COLO668 (cell line): Measurements from ENCODE around the gene LAT.

Source experiments
- DNase-seq: peaks from one replicate; lab custom pipeline; 2025; ENCODE audit not compliant: unreplicated experiment; lab: John Stamatoyannopoulos, UW

Gene LAT

DNA sequence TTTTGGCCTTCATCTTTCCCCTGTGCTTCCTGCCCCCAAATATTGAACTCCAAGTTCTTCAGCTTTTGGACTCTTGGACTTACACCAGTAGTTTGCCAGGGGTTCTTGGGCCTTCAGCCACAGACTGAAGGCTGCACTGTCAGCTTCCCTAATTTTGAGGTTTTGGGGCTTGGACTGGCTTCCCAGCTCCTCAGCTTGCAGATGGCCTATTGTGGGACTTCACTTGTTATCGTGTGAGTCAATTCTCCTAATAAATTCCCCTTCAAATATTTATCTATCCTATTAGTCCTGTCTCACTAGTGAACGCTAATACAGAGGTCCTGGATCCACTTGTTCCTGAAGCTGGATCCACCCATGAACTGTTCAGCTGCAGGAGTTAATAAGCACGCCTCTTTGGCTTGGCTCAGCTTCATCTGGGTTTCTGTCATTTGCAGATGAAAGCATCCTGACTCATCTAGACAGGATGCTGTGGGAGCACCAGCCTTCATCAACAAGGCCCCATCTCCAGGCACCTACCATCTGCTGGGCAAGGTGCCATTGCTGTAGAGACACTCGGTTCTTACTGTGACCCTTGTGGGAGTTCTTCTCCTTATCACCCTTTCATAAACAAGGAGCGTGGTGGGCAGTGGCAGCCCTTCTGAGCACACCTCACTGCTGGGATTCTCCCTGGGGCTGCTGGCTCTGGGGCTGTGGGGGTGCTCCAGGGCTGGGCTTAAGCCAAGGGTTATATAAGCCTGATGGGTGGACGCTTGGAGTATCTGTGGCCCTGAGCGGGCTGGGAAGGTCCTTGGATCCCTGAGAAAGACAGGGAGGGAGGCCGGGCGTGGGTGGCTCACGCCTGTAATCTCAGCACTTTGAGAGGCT, 23.1 kb downstream of the LAT start:
- DNase-seq = no peak

DNA sequence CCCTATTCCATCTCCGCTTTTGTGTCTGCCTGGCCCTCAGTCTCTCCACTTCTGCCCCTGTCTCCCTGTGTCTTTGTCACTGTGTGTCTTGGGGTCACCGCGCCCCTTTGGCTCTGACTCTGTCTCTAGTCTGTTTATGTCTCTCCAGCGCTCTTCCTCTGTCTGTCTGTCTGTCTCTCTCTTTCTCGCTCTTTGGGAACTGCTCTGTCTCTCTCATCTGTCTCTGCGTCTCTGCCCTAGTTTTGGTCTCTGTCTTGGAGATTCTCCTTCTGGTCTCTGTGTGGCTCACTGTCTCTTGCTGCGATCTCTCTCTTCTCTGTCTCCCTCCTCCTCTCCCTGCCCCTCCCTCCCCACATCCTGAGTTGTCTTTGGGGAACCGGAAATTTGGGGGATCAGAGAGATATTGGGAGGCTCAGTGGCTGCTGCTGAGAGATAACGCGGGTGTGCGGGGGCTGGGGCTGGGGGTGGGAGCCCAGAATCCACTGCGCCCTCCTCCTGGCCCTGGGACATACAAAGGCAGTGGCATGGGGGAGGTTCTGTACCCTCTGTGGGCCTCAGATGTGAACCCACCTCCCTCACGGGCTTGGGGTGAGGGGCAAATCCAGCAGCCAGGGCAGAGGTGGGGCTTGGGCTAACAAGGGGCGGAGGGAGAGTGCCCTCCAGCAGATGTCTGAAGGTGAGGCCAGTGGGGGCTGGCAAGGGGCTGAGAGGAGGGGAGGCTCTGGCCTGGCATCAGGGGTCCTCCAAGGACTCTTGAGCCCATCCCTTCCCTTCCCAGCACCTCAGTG, 24.4 kb downstream of the LAT start:
- no peak for DNase-seq

DNA sequence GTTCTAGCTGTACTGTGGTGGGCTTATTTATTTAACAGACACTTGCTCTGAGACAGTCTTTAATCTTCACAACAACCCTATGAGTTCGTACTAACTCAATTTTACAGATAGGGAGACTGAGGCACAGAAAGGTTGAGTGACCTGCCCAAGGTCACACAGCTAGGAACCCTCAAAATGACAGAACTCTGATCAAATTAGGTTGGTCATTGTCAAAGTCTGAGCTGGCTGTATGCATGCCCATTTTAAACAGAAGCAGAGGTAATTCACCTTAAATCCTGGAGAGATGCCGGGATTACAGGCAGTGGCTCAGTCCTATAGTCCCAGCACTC, 24.9 kb downstream of the LAT start:
- no peak for DNase-seq

DNA sequence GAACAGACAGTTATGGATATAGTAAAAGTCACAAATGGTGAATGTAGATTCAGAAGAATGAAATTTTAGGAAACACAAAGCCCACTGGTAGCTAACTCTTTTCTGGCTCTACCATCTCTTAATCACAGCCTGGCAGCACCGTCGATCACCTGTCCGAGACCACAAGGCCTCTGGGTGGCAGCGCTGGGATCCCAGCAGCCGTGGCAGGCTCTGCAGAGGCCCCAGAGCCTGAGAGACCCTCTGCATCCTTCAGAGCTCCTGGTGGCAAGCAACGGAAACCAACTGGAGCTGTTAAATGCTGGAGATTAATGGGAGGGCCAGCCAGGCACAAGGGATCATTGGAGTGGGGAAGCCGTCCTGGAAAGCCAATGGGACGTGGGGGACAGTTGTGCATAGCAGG, 26.3 kb downstream of the LAT start:
- DNase-seq = no peak

DNA sequence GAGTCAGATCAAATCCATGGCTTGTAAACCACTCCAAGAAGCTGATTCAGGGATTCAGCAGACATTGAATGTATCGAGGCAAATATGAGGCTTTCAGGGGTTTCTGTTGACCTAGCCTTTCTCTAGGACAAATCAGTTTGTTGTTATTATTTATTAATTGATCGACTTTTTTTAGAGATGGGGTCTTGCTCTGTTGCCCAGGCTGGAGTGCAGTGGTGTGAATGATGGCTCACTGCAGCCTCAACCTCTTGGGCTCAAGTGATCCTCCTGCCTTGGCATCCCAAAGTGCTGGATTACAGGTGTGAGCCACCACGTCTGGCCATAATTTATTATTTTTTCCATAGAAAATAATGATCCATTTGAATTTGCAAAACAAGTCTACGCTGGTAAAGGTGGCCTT, 27.0 kb downstream of the LAT start:
- no peak for DNase-seq

DNA sequence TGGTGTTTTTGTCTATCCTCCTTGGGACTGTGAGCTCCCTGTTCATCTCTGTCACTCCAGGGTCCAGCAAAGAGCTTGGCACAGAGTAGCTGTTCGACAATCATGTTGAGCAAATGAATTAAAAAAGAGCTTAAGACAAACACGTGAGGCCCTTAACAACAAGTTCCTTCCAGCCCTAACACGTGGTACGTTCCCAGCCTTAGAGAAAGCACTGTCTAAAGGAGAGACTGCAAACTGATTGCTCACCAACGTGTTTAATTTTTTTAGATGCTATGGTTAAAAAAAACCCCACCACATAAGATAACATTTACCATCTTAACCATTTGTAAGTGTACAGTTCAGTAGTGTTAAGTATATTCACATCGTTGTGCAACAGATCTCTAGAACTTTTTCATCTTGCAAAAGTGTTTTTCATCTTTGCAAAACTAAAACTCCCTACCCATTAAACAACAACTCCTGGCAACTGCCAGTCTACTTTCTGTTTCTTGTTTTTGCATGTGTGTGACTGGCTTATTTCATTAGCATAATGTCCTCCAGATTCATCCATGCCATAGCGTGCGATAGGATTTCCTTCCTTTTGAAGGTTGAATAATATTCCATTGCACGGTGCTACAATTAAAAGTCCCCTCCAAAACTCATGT, 28.2 kb downstream of the LAT start:
- DNase-seq = no peak

DNA sequence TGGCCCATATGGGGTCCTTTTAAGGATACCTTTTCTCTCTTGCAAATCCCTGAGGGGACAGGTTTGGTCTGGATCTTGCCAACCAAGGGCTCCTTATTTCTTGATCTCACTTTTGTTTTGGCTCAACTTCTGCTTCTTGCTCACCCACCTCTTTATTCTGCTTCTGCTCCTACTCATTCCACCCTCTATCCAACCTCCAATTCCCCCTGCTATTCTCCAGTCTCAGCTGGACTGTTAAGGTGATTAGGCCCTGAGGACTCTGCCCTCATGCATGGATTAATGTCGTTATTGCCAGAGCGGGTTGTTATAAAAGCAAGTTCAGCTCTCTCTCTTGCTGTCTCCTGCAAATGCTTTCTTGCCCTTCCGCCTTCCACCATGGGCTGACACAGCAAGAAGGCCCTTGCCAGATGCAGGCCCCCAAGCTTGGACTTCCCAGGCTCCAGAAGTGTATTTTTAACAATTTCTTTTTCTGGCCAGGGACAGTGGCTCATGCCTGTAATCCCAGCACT, 29.8 kb downstream of the LAT start:
- no peak for DNase-seq

DNA sequence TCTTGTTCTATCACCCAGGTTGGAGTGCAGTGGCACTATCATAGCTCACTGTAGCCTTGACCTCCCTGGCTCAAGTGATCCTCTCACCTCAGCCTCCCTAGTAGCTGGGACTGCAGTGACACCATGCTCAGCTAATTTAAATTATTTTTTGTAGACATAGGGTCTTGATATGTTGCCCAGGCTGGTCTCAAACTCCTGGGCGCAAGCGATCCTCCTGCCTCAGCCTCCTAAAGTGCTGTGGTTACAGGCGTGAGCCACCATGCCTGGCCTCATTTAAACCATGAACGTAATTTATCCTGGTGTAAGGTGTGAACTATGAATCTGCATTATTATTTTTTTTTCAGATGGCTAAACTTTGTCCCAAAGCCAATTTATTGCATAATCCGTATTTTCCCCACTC, 37.3 kb downstream of the LAT start:
- DNase-seq = no peak

DNA sequence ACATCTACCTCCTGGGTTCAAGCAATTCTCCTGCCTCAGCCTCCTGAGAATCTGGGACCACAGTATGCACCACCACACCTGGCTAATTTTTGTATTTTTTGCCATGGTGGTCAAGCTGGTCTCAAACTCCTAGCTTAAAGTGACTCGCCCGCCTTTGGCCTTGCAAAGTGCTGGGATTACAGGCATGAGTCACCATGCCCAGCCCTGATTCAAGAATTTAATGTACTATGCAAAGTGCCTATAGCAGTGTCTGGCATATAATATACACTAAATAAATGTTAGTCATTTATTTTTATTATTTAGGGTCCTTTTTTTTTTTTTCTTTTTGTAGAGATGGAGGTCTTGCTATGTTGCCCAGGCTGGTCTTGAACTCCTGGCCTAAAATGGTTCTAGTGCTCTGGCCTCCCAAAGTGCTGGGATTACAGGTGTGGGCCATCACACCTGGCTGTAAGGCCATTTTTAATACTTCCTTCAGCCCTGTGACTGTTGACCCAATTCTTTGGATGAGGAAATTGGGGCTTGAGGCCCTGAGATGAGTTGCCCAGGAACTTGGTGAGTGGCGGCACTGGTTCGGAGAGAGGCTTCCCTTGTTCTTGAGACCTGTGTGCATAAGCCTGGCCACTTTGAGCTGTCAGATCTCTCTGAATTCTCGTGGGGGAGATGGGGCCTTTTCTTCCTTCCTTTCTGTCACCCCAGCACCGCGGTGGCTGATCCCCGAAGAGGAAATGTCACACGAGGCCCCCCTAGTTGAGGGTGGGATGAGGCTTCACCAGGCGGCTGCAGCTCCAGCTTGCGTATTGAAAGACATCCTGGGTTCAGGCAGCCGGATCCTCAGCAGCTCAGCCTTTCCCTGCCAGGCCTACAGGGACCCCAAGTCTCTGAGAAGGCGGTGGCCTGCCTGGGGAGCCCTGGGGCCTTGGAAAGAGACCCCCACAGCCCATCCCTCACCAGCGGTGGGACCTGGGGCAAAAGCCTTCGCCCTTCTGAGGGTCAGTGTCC, 38.7 kb downstream of the LAT start:
- DNase-seq = no peak

DNA sequence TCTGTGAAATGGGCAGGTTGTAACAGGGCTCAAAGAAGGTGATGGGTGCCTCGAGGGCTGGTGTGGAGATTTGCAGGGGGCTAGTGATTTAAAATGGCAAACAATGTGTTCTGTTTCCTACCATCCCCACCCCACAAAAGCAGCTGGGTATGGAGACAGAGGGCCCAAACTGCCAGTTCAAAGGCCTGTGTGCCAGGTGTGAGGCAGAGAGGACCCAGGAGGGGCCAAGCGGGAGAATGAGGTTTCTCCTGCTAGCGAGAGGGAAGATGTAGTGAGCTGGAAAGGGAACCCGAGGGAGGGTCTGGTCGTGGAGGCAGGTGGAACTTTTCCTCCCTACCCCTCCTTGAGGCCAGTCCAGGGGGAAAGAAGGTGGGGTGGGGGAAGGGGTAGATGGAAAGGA, 39.4 kb downstream of the LAT start:
- no peak for DNase-seq

DNA sequence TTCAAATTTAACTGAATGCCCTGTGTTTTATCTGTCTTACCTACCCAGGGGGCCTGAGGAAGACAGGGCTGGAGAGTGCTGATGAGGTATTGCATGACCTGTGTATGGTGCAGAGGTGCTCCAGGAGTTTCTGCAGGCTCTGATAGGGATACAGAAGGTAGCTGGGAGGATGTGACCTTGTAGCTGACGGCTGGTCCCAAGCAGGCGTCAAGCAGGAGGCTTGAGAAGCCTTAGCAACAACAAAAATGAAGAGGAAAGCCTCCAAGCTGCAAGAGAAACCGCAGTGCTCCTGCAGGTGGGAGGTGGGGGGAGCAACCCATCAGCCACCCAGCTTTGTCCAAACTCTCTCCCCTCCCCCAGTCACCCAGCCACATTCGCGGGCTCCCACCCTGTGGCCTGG, 40.4 kb downstream of the LAT start:
- no peak for DNase-seq

DNA sequence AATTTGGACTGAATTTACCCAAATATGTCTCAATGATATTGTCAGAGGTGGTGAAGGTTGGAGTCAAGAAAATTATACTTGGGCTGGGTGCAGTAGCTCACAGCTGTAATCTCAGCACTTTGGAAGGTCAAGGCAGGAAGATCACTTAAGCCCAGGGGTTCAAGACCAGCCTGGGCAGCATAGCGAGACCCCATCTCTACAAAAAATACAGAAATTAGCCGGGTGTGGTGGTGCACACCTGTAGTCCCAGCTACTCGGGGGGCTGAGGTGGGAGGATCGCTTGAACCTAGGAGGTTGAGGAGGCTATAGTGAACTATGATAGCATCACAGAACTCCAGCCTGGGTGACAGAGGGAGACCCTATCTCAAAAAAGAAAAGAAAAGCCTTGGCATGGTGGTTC, 40.9 kb downstream of the LAT start:
- DNase-seq = no peak

DNA sequence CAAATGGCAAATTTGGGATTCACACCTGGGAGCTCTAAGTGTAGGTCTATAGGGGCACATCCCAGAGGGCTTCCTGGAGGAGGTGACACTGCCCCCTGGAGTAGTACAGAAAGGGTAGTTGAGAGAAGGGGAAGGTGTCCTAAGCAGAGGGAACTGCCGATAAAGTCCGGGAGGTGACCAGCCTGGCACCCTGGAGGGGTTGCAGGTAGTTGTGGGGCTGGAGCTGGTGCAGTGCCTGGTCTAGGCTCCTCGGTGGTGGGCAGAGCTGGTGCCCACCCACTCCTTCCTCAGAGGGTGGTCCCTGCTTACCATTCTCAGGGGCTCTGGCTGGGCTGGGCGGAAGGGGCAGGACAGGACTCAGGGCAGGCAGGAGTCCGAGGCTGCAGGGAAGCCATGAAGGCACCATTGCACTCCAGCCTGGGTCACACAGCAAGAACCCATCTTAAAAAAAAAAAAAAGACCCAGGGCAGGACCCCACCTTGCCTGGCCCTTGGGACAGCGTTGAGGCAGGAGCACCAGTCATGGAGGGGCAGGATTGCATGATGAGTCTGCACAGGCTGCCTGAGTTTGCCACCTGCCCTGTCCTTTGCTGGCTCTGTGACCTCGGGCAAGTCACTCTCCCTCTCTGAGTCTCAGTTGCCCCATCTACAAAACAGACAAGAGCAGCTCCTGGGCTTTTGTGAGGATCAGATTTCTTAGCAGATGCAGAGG, 43.8 kb downstream of the LAT start:
- DNase-seq = no peak

DNA sequence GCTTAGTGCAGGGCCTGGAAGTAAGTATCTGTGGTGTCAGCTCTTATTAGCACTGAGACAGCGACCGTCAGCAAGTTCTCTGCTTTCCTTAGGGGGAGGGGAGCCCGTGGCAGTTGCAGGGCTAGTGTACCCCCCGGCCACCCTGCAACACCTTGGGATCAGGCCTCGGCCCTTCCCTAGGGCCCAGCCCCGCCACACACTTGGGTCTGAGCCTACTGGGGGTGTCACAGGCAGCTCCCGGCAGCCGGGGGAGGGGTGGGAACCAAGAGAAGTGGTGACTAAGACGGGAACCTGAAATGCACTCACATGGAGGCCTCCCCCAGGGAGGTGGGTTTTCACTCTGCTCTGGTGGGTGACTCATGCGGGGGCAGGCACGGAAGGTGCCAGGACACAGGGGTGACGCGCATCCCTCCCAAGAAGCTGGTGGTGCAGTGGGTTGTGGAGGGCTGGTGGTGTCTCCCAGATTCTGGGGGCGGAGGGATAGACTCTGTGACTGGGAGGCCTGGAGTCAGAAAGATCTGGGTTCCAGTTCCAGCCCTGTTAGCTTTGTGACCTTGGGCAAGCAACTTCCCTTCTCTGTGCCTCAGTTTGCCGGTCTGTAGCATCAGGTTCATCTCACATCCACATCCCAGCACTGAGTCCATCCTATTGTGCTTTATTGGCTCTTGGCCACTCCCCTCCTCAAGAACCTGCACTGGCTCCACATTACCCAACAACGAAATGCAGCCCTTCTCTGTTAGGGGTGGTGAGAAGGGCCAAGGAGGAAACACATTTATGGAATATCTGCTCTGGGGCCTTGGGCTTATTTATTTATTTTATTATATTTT, 44.5 kb downstream of the LAT start:
- no peak for DNase-seq

DNA sequence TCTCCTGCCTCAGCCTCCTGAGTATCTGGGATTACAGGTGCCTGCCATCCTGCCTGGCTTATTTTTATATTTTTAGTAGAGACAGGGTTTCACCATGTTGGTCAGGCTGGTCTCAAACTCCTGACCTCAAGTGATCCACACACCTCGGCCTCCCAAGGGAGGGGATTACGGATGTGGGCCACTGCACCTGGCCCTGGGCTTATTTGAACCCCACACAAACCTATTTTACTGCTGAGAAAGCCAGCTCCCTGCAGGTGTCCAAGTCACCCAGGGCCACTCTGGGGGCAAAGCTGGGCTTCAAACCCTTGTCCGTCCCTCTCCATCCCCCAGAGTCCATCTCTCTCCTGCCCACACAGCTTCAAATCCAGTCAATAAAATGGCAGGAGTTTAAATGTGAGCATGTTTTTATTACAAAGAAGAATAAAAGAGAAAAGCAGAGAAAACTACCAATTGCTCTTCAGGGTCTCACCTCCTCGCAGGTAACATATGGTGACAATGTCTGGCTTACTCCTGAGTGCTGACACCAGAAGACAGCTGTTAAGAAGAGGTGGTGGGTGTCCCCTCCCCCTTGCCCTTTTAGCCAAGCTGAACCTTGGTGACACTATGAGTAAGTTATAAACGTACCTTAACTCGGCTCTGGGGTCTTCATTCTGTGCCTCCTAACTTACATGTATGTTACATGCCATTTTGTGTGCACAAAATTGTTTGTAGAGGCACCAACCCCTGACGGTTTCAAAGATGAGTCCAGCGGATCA, 45.4 kb downstream of the LAT start:
- DNase-seq = no peak
